DND-41 (cell line): ENCODE results near the gene CYP27B1.

ENCODE experiments used
- CTCF ChIP-seq: IDR thresholded peaks from 2 replicates; pipeline ENCODE4 v1.5.1; 2012; ENCODE audit warnings: borderline replicate concordance, low read length, moderate library complexity, mild to moderate bottlenecking; ENCODE audit not compliant: poor library complexity, severe bottlenecking; ENCODE audit errors: extremely low read depth
- EZH2 ChIP-seq: IDR thresholded peaks from 3 replicates; pipeline ENCODE4 v1.6.1; 2012; ENCODE audit warnings: borderline replicate concordance, low read depth, mild to moderate bottlenecking, moderate library complexity, low read length, inconsistent platforms; ENCODE audit not compliant: severe bottlenecking

GRCh38 chr12:57727758-57728395 lies 39.0 kb downstream of the CYP27B1 start:
- TF ChIP-seq CTCF = no peak
- TF ChIP-seq EZH2 = no peak
